GM18873 (cell line): ENCODE results near the gene MCCC2.
"Not testable (repeated sequence)": the region's sequence is repeated elsewhere in the genome, so short reads cannot be mapped to it uniquely, and the experiment has no call there.

Experiments
- ATAC-seq: cut with Tn5 transposase; IDR thresholded peaks from one replicate; pipeline ENCODE4 v1.9.1; 2021; ENCODE audit warnings: mild to moderate bottlenecking, moderate library complexity, moderate number of reproducible peaks; ENCODE audit not compliant: unreplicated experiment, low FRiP score

The MCCC2 gene

GRCh38 chr5:71658916-71659662 lies 71.9 kb downstream of the MCCC2 start:
- no peak for ATAC-seq

- ATAC-seq, result no peak
Observed at GRCh38 chr5:71662381-71662780, 75.2 kb downstream of the MCCC2 start.

DNA sequence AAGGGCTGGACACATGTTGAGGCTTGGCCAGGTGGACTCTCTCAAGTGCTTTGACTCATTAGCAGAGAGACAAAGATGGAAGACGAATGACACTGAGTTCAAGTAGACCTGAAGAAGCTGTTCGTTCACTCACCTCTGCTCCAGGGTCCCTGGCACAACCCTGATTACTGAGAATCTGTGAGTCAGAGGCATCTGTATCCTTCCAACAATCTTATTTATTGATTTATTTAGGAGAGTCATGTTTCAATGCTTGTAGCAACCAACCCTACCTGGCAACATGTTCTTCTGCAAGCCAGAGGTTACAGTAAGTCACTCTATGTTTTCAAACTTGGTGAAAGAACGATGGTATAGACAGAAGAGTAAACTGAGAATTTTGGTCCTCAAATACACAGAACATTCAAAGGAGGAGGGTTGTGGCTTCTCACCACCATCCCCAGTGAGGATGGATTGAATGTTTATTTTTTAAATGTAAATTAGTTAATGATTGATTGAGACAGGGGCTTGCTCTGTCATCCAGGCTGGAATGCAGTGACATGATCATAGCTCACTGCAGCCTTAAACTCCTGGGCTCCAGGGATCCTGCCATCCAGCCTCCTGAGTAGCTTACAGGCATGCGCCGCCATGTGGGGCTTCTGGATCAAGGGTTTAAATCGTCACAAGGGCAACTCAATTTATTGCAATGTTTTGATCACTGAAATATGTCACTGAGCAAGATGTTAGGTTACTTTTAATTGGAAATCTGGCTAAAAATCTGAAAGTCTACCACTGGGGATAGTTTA lies 76.2 kb downstream of the MCCC2 start:
- no peak for ATAC-seq

GRCh38 chr5:71664615-71665014 lies 77.5 kb downstream of the MCCC2 start:
- ATAC-seq, result not testable (repeated sequence)

DNA sequence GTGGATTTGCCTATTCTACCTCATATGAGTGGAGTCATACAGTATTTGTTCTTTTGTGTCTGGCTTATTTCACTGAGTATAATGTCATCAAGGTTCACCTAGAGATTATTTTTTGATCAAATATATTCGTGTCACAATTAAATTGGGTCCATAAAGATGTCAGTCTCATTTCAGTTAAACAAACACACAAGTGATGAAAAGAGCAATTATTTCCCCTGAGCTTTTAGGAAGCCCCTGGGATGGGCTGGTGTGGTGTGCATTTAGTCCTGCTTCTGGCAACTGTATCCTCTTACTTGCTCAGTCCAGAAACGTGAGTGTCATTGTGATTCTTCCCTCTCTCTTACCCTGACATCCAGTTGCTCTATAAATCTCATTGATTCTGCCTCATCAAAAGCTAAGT lies 79.2 kb downstream of the MCCC2 start:
- no peak for ATAC-seq

- no peak for ATAC-seq
Observed at GRCh38 chr5:71677977-71678376, 90.8 kb downstream of the MCCC2 start.

DNA sequence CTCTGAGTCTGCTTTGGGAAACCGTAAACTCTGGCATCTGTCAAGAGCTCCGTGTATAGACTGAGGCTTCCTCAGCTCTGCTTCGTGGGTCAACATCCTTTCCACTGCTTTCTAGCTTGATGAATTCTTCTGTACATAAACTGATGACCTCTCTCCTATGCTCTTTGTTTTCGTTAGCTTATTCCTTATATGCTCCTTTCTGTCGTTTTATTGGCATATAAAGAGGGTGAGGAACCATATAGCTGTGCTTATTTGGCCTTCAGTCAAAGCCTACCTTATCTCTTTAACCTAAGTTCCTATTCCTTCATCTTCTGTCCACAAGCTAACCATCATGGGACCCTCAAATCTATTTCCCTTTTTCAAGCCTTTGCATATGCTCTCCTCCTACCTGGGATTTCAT lies 92.6 kb downstream of the MCCC2 start:
- no peak for ATAC-seq

- no peak for ATAC-seq
Observed at GRCh38 chr5:71680510-71680909, 93.4 kb downstream of the MCCC2 start.

DNA sequence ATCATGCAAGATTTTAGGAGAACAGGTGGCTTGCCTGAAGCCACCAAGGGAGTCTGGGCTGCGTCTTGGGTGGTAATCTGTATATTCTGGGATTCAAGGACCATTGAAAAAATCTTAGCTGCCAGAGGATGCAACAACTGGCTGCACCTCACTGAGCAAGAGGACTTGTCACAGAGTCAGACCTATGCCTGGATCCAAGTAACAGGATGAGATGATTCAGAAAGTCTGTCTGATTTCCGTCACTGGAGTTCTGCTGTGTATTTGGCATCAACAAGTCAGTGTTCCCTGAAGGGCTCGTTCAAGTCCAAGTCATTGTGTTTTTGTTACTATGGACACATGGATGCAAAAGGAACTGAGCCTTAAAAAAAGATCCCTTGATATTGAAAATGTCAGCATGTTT lies 94.2 kb downstream of the MCCC2 start:
- ATAC-seq, result no peak

DNA sequence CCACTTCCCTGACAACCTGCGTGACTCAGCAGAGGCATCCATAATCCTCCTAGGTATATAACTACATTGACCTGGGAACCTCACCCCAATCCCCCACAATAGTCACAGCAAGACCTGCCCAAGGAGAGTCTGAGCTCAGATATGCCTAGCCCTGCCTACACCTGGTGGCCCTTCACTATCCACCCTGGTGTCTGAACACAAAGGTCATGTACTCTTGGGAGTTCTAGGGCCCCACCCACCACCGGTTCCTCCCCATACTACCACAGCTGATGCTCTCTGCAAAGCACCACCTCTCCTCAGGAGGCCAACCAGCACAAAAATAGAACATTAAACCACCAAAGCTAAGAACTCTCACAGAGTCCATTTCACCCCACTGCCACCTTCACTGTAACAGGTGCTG lies 97.2 kb downstream of the MCCC2 start:
- ATAC-seq, result no peak

DNA sequence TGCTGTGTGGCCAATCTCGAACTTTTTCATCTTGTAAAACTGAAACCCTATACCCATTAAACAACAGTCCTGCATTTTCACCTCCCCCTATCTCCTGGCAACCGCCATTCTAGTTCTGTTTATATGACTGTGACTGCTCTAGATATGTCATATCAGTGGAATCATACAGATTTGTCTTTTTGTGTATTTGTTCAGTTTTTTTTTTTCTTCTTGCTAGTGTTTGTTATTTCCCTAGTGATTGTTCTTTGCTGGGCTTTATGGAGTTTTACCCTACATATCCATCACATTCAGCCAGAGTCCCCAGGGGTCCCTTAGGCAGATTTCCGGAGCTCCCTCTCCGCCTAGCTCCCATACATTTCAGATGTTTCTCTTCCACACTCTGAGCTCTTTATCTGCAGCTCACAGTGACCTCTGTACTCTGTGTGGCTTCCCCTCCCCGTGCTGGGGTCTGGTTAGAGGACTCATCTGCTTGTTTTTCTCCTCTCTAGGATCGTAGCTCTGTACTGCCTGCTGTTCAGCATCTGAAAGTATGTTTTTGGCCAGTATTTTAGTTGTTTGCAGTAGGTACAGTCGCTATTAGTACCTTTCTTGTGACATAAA lies 106.8 kb downstream of the MCCC2 start:
- no peak for ATAC-seq

DNA sequence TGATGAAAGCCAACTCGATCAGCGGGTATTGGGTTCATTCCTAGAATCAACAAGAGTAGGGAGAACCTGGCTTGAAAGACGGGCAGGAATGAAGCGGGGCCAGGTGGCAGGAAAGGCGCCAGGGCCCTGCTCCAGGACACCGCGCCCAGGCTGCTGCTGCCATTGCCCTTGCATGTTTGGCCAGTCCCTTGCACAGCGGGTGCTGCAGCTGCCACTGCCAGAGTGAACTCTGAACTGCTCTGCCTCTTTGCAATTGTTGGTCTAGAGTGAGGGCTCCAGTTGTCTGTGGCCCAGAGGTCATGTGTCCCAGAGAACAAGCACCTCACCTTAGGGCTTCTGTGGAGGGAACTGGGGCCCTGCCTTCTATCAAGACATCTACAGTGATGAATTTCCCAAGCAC lies 107.9 kb downstream of the MCCC2 start:
- ATAC-seq, result no peak

DNA sequence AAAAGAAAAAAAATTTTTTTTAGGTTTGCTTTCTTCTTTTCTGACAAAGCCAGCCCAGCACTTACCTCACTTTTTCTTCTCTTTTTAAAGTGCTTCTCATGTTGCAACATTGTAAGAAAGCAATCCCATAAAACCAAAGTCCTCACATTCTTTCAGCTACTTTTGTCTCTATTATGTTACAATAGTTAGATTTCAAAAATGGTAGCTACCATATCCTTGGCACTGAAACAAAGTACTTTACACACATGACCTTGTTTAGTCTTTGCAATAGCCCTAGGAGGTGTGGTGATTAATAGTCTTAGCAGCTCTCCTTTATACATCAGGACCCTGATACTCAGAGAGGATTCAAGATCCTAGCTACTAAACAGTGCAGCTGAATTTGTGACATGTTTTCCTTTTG lies 108.5 kb downstream of the MCCC2 start:
- ATAC-seq, result no peak

- no peak for ATAC-seq
Observed at GRCh38 chr5:71697967-71698366, 110.8 kb downstream of the MCCC2 start.

DNA sequence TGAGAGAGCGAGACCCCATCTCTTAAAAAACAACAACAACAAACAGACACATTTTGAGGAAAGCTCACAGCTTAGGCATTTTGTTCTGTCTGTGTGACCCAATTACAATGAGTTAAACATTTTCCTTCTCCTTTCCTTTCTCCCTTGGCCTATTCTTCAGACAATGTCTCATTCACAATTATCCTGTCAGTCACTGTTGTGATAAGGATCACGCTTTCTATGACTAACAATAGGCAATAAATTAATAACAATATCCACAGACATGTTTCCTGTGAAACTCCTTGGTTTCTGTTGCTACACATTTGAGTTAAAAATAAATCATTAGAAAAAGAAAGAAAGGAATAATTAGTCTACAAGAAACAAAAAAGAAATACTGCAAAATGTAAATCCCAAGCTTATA lies 112.1 kb downstream of the MCCC2 start:
- ATAC-seq, result no peak

DNA sequence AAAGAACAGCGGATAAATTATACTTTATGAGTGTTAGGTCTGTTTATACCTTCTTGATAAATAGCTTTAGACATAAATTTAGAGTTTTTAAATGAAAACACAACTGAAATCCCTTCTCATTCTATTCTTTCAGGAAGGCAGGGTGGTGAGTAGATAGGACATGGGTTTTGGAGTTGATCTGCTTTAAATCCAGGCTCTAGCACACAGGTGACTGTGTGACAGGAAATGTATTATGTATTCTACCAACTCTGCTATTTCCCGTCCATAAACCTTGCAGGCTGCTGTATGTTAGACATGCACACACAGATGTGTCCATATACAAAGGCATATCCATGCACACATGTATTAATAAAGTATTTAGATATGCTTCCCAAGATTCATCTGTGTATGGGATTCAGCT lies 112.6 kb downstream of the MCCC2 start:
- no peak for ATAC-seq

DNA sequence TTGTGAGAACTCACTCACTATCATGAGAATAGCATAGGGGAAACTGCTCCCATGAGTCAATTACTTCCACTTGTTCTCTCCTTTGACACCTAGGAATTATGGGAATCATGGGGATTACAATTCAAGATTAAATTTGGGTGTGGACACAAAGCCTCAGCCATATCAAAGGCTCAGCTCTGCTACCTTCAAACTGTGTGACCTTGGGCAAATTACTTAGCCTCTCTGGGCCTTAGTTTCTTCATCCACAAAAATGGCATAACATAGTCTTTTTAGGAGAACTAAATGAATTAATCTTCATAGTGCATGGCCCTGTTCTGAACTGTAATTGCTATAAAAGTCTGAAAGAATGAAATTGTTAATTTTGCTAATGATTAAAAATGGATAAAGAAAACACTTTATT lies 113.7 kb downstream of the MCCC2 start:
- no peak for ATAC-seq

DNA sequence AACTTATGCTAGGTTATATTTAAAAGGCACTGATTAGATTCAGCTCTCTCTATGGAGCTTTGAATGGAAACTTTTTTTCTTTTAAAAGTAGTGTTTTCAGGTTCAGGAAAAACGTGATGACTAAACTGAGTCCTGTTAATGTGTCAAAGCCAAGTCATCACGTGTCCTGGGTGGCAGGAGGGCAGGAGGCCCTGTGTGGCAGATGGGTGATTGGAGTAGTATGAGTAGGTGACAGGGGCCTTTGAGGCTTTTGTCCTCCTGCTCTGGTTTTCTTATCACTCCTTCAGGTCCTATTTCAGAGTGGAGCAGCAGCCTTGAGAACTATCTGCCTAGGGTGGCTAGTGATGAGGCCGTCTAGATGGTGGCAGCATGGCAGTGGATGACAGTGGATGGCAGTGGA lies 114.3 kb downstream of the MCCC2 start:
- ATAC-seq, result no peak

- ATAC-seq, result no peak
Observed at GRCh38 chr5:71703941-71704340, 116.8 kb downstream of the MCCC2 start.

- no peak for ATAC-seq
Observed at GRCh38 chr5:71705421-71705820, 118.3 kb downstream of the MCCC2 start.

DNA sequence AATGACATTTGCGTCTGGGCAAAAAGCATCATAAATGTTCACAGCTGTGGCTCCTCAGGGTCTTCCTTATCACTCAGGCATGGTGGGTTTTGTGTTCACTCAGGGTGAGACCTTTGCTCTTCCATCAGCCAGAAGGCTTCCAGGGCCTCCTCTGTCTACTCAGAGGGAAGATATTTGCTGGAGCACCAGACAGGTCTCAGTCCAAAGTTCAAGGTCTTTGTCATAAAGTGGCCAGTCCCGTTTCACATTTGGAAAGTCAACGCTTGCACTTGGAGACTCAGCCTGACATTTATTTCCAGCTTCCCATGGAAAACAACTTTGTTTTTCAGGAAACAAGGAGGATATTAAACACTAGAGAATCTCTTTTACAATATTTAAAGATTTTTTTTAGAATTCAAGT lies 119.8 kb downstream of the MCCC2 start:
- no peak for ATAC-seq
